Epithelial cell of esophagus (primary cell): ENCODE results near the gene PTGES2.
A peak's percentile ranks its signal among the peaks of the same experiment; 100 is the strongest.

Experiments used
- DNase-seq: peaks from one replicate; pipeline ENCODE4 v3.0.0; 2010; ENCODE audit warnings: low read depth
- H3K4me3 ChIP-seq: 2 replicates; pipeline ENCODE4 v1.5.1; 2011; ENCODE audit warnings: mild to moderate bottlenecking, low read length, control low read depth
- TF ChIP-seq, protein P1 (sequence below): IDR thresholded peaks from 2 replicates; pipeline ENCODE4 v1.5.1; 2011; ENCODE audit warnings: low read depth, mild to moderate bottlenecking, low read length, control low read depth, inconsistent platforms; ENCODE audit not compliant: insufficient read depth; ENCODE audit errors: missing control alignments

Gene PTGES2

DNA sequence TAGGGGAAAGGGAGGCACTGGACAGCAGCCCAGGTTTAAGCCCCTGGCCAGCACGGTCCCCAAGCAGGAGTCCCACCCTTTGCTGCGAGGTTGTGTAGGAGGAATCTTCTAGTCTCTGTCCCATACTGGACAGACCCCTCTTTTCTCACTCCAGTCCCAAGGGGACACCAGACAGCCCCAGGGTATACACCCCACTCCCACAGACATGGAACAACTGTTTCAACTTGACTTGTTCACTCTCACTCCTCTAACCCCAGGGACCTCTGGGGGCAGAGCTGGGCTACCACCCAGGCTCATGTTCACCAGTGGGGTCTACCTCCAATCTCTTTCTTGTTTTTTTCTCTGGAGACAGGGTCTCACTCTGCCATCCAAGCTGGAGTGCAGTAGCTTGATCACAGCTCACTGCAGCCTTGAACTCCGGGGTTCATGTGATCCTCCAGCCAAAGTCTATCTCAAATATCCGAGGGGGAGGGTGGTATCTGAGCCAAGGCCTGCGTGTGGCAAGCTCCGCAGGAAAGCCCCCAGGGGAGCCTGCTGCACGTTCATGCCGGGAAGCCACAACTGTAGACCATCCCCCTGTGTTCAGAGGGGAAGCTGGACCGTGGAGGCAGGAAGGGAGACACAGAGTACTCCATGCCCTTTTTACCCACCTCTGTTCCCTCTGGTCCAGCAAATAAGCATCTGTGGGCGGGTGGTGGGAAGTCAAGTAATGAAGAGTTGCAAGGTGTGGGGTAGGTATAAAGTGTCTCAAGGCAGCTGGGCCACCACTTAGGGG, 1.8 kb downstream of the PTGES2 start:
- no peak for DNase-seq
- H3K4me3 ChIP-seq, result peak overlapping the region; percentile 13
- TF ChIP-seq, protein P1, sequence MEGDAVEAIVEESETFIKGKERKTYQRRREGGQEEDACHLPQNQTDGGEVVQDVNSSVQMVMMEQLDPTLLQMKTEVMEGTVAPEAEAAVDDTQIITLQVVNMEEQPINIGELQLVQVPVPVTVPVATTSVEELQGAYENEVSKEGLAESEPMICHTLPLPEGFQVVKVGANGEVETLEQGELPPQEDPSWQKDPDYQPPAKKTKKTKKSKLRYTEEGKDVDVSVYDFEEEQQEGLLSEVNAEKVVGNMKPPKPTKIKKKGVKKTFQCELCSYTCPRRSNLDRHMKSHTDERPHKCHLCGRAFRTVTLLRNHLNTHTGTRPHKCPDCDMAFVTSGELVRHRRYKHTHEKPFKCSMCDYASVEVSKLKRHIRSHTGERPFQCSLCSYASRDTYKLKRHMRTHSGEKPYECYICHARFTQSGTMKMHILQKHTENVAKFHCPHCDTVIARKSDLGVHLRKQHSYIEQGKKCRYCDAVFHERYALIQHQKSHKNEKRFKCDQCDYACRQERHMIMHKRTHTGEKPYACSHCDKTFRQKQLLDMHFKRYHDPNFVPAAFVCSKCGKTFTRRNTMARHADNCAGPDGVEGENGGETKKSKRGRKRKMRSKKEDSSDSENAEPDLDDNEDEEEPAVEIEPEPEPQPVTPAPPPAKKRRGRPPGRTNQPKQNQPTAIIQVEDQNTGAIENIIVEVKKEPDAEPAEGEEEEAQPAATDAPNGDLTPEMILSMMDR, result no peak

DNA sequence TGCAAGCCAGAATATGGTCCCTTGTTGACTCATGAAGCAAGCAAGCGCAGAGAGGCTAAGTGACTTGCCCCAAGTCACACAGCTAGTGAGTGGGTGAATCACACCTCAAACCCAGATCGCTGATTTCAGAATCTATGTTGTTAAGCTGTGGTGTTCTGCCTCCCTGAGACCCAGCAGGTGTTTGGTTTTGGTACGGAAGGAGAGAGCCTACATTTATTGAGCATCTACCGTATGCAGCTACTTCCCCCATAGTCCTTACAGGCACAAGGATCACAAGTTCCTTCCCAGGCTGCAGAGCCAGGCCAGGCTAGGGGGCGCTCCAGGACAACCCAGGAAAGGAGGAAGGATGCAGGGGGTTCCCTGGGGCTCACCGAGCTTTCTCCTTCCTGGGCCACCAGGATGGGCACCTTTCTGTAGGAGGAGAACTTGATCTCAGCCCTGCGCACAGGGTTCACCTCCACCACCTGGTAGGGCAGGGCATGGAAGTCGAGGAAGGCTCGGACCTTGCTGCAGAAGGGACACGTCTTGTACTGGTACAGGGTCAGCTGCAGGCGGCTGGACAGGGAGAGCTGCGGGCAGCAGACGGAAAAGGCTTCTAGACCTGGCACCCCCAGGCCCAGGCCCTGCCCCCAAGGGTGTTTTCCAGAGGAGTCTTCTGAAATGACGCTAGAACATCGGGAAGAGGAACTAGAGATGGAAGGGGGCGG, 2.5 kb downstream of the PTGES2 start:
- DNase-seq, result peak; percentile 82
- TF ChIP-seq, protein P1, result peak; percentile 80
- no peak overlapping the region for H3K4me3 ChIP-seq

DNA sequence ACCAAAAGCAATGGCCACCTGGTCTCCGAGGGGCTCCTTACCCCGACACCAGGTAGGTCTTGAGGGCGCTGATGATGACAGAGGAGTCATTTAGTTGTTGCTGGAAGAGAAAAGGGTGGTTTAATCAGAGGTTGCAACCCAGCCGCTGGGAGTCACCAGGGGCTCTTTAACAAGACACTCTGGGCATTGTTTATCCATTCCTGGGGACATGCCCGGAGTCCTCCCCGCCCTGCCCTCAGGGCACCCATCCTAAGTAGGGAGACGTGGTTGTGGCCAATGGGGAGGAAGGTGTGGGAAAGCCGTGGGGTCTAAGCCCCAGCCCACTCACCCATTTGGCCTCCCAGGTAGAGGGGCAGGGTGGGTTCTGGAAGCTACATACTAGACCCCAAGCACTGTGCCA, 3.1 kb downstream of the PTGES2 start:
- no peak overlapping the region for H3K4me3 ChIP-seq

DNA sequence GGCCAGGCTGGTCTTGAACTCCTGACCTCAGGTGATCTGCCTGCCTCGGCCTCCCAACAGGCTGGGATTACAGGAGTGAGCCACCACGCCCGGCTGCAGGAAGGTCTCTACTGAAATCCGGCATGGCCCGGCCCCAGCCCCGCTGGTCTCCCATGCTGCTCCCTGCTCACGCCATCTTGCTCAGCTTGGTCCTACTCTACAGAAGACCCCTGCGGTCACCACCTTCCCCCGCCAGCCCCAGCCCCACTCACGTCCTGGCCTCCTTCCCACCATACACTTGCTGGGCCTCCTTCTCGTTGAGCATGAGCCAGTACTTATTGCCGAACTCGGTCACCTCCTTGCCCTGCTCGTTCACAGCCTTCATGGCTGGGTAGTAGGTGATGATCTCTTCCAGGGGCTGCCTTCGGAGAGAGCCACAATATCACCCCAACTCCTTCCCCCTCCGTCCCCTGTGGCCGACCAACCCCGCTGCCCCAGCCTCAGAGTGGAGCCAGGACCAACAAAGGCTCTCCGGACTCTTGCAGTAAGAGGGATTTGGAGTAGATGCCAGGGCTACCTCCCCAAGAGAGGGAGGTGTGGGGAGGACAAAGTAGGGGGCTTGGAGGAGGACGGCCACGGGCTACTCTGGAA, 4.0 kb downstream of the PTGES2 start:
- H3K4me3 ChIP-seq, result no peak overlapping the region
- TF ChIP-seq, protein P1, result no peak
- no peak for DNase-seq

More for the DNA sequence above, 3.1 kb downstream of the PTGES2 start:
- TF ChIP-seq, protein P1, result no peak
- DNase-seq, result no peak

DNA sequence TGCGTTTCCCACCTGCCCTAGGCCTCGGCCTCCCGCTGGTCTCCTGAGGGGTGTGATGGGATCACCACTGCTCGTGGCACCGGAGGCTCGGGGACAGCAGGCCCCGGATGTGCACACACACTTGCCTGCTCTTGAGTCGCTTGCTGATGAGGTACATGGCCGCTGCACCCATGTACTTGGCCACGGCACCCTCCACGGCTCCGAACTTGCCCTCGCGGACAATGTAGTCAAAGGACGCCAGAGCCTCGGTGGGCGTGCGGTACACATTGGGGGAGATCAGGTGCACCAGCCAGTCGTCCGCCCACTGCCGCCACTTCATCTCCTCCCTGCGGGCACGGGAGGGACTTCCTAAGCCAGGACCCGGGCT, 4.7 kb downstream of the PTGES2 start:
- TF ChIP-seq, protein P1, result no peak
- H3K4me3 ChIP-seq, result no peak overlapping the region
- DNase-seq, result no peak

DNA sequence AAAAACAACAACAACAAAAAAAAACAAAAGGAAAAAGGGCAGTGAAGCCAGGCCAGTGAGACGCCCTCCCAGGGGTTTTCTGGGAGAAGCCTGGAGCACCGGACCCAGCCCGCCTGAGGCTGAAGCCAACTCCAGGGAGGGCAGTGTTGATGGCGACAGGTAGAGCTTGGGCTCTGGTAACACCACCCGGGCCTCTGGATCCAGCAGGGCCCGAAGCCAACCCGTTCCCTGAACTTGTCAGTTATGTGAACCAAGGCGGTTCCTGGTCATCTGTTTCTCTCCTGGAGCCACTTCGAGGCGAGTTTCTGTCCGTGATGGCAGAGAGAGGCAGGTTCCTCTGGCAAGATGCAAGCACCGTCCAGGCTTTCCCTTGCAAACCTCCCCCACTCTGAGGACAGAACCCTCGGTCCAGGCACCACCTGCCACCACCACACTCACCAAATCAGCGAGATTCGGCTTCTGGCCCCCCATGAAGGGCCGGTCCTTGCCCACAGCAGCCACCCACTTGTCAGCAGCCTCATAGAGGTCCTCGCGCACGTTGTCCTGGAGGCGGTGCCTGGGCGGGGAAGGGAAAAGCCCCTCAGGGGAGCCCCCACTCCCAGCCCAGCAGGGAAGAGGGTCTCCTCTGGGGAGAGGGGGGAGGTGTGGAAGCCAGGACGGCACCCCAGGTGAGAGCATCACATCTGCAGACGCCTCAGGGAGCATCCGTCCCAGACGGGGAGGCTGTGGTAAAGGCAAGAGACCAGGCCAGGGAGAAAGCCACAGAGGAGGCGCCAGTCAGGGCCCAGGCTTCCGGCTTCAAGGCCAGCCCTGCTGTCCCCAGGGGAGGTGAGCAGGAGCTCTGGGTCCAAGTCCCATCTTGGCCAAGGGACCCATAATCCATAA, 5.4 kb downstream of the PTGES2 start:
- TF ChIP-seq, protein P1, result no peak
- no peak overlapping the region for H3K4me3 ChIP-seq
- no peak for DNase-seq
